ENCODE data around the gene ATG9A. TPM values are rescaled to one million over a fixed set of nuclear protein-coding genes. Genes with fewer than 3 reads are reported as not detected.

ATG9A gene
- total and polyA plus RNA-seq, 7 experiments from 2014 or later: 14.0 to 66.0 (median 53.5) TPM

GRCh38 chr2:219272995-219273394, 43.6 kb upstream of the ATG9A start:
- H3K4me1 Mint-ChIP-seq: peaks cover 7 to 11% (median 10%) of the 10 kb centered on the region in 7 donors
- no peaks in the 10 kb centered on the region for H3K36me3 Mint-ChIP-seq
- ChIA-PET POLR2A (interaction anchor here (3.2 kb wide), 1 partner anchor 18 kb away, joined by 12 read pairs; the partner anchor contains the start of gene TUBA4A), CTCF (interaction anchor here (12.9 kb wide), 1 partner anchor 23 kb away, joined by 194 read pairs; no protein-coding TSS in a partner anchor)
- no peaks in the 10 kb centered on the region for H3K9me3 Mint-ChIP-seq
- Histone ChIP-seq H3K4me3 (ENCODE audit: low read length) (no peak overlapping the region), H3K27ac (ENCODE audit: low read depth, low read length) (no peak overlapping the region), H3K9me3 (ENCODE audit: control insufficient read depth in 2 of 3, low read length in 3 of 3) (no peaks in the 10 kb centered on the region), H3K36me3 (ENCODE audit: control insufficient read depth in 2 of 3, insufficient read depth in 3 of 3, low read length in 3 of 3) (no peaks in the 10 kb centered on the region), H3K4me1 (ENCODE audit: control insufficient read depth in 2 of 2, insufficient read depth in 2 of 2, low read length in 2 of 2) (peaks cover 4 to 7% of the 10 kb centered on the region in 2 donors), H3K27me3 (ENCODE audit: control insufficient read depth in 2 of 2, insufficient read depth in 2 of 2, low read length in 2 of 2) (no peaks in the 10 kb centered on the region)
- ATAC-seq: no peak
- H3K27me3 Mint-ChIP-seq: peaks cover 0 to 16% (median 0%) of the 10 kb centered on the region in 5 donors
- intact Hi-C loops (cut with micrococcal nuclease): no loop called here
- no peak for DNase-seq
- H3K4me3 Mint-ChIP-seq: no peak overlapping the region
- no peak overlapping the region for H3K27ac Mint-ChIP-seq

- H3K27ac Mint-ChIP-seq: no peak overlapping the region
- no peaks in the 10 kb centered on the region for H3K9me3 Mint-ChIP-seq
- no peaks in the 10 kb centered on the region for H3K9me3 ChIP-seq (ENCODE audit: control insufficient read depth in 2 of 3, low read length in 3 of 3)
- no peak for DNase-seq
- POLR2A ChIA-PET: interaction anchor here (3.2 kb wide), 1 partner anchor 17 kb away, joined by 12 read pairs; the partner anchor contains the start of gene TUBA4A
- no peak overlapping the region for H3K27ac ChIP-seq (ENCODE audit: low read depth, low read length)
- no peaks in the 10 kb centered on the region for H3K27me3 ChIP-seq (ENCODE audit: control insufficient read depth in 2 of 2, insufficient read depth in 2 of 2, low read length in 2 of 2)
- H3K4me1 ChIP-seq (ENCODE audit: control insufficient read depth in 2 of 2, insufficient read depth in 2 of 2, low read length in 2 of 2): peaks cover 0 to under 1% of the 10 kb centered on the region in 2 donors
- no peaks in the 10 kb centered on the region for H3K36me3 Mint-ChIP-seq
- no peak for ATAC-seq
- H3K4me3 ChIP-seq (ENCODE audit: low read length): no peak overlapping the region
- H3K36me3 ChIP-seq (ENCODE audit: control insufficient read depth in 2 of 3, insufficient read depth in 3 of 3, low read length in 3 of 3): no peaks in the 10 kb centered on the region
- peaks cover 1 to 5% (median 4%) of the 10 kb centered on the region in 7 donors for H3K4me1 Mint-ChIP-seq
- CTCF ChIA-PET: interaction anchor here (12.9 kb wide), 1 partner anchor 24 kb away, joined by 194 read pairs; no protein-coding TSS in a partner anchor
- no peak overlapping the region for H3K4me3 Mint-ChIP-seq
- H3K27me3 Mint-ChIP-seq: peaks cover 0 to 16% (median 0%) of the 10 kb centered on the region in 5 donors
- intact Hi-C loops (cut with micrococcal nuclease): no loop called here
Measured at GRCh38 chr2:219272356-219272755, 42.9 kb upstream of the ATG9A start.

- CTCF ChIA-PET: interaction anchor here (1.2 kb wide), 1 partner anchor 24 kb away, joined by 3 read pairs; no protein-coding TSS in a partner anchor
- ATAC-seq (no peak), DNase-seq (no peak)
- Mint-ChIP-seq H3K27ac (no peak overlapping the region), H3K4me3 (no peak overlapping the region), H3K36me3 (no peaks in the 10 kb centered on the region), H3K9me3 (no peaks in the 10 kb centered on the region), H3K27me3 (peaks cover 0 to 16% (median 0%) of the 10 kb centered on the region in 5 donors), H3K4me1 (no peaks in the 10 kb centered on the region)
- H3K27me3 ChIP-seq (ENCODE audit: control insufficient read depth in 2 of 2, insufficient read depth in 2 of 2, low read length in 2 of 2): no peaks in the 10 kb centered on the region
- no peaks in the 10 kb centered on the region for H3K36me3 ChIP-seq (ENCODE audit: control insufficient read depth in 2 of 3, insufficient read depth in 3 of 3, low read length in 3 of 3)
- H3K4me3 ChIP-seq (ENCODE audit: low read length): no peak overlapping the region
- intact Hi-C loops (cut with micrococcal nuclease): no loop called here
- POLR2A ChIA-PET: interaction anchor here (0.6 kb wide), 1 partner anchor 60 kb away, joined by 3 read pairs; no protein-coding TSS in a partner anchor
- H3K4me1 ChIP-seq (ENCODE audit: control insufficient read depth in 2 of 2, insufficient read depth in 2 of 2, low read length in 2 of 2): no peaks in the 10 kb centered on the region
- H3K9me3 ChIP-seq (ENCODE audit: control insufficient read depth in 2 of 3, low read length in 3 of 3): no peaks in the 10 kb centered on the region
- H3K27ac ChIP-seq (ENCODE audit: low read depth, low read length): no peak overlapping the region
Measured at GRCh38 chr2:219271021-219271420, 41.6 kb upstream of the ATG9A start.

- ChIA-PET CTCF (no interaction called here), POLR2A (interaction anchor here (0.8 to 0.9 kb wide), 3 partner anchors 9 to 42 kb away, joined by 3 read pairs; partner anchors contain the start of gene DNAJB2)
- intact Hi-C loops (cut with micrococcal nuclease): no loop called here
Measured at GRCh38 chr2:219270055-219270372, 40.6 kb upstream of the ATG9A start.

GRCh38 chr2:219269362-219270054, 40.1 kb upstream of the ATG9A start:
- ATAC-seq: no peak
- H3K27ac Mint-ChIP-seq: no peak overlapping the region
- no peaks in the 10 kb centered on the region for H3K36me3 Mint-ChIP-seq
- Histone ChIP-seq H3K4me3 (ENCODE audit: low read length) (no peak overlapping the region), H3K36me3 (ENCODE audit: control insufficient read depth in 2 of 3, insufficient read depth in 3 of 3, low read length in 3 of 3) (no peaks in the 10 kb centered on the region), H3K4me1 (ENCODE audit: control insufficient read depth in 2 of 2, insufficient read depth in 2 of 2, low read length in 2 of 2) (no peaks in the 10 kb centered on the region), H3K9me3 (ENCODE audit: control insufficient read depth in 2 of 3, low read length in 3 of 3) (no peaks in the 10 kb centered on the region), H3K27ac (ENCODE audit: low read depth, low read length) (no peak overlapping the region), H3K27me3 (ENCODE audit: control insufficient read depth in 2 of 2, insufficient read depth in 2 of 2, low read length in 2 of 2) (no peaks in the 10 kb centered on the region)
- POLR2A ChIA-PET: interaction anchor here (0.8 to 0.9 kb wide), 3 partner anchors 9 to 41 kb away, joined by 3 read pairs; partner anchors contain the start of gene DNAJB2
- no peak for DNase-seq
- H3K4me1 Mint-ChIP-seq: no peaks in the 10 kb centered on the region
- no peaks in the 10 kb centered on the region for H3K9me3 Mint-ChIP-seq
- CTCF ChIA-PET: no interaction called here
- H3K27me3 Mint-ChIP-seq: peaks cover 0 to 14% (median 0%) of the 10 kb centered on the region in 5 donors
- intact Hi-C loops (cut with micrococcal nuclease): no loop called here
- H3K4me3 Mint-ChIP-seq: no peak overlapping the region

More at GRCh38 chr2:219270055-219270372, 40.6 kb upstream of the ATG9A start:
- H3K9me3 Mint-ChIP-seq: no peaks in the 10 kb centered on the region
- Histone ChIP-seq H3K4me1 (ENCODE audit: control insufficient read depth in 2 of 2, insufficient read depth in 2 of 2, low read length in 2 of 2) (no peaks in the 10 kb centered on the region), H3K9me3 (ENCODE audit: control insufficient read depth in 2 of 3, low read length in 3 of 3) (no peaks in the 10 kb centered on the region), H3K36me3 (ENCODE audit: control insufficient read depth in 2 of 3, insufficient read depth in 3 of 3, low read length in 3 of 3) (no peaks in the 10 kb centered on the region), H3K4me3 (ENCODE audit: low read length) (no peak overlapping the region), H3K27ac (ENCODE audit: low read depth, low read length) (no peak overlapping the region), H3K27me3 (ENCODE audit: control insufficient read depth in 2 of 2, insufficient read depth in 2 of 2, low read length in 2 of 2) (no peaks in the 10 kb centered on the region)
- no peak overlapping the region for H3K27ac Mint-ChIP-seq
- H3K36me3 Mint-ChIP-seq: no peaks in the 10 kb centered on the region
- H3K27me3 Mint-ChIP-seq: peaks cover 0 to 16% (median 0%) of the 10 kb centered on the region in 5 donors
- H3K4me1 Mint-ChIP-seq: no peaks in the 10 kb centered on the region
- H3K4me3 Mint-ChIP-seq: no peak overlapping the region
- ATAC-seq (no peak), DNase-seq (no peak)

- H3K27ac ChIP-seq (ENCODE audit: low read depth, low read length): no peak overlapping the region
- no peaks in the 10 kb centered on the region for H3K36me3 ChIP-seq (ENCODE audit: control insufficient read depth in 2 of 3, insufficient read depth in 3 of 3, low read length in 3 of 3)
- Mint-ChIP-seq H3K4me3 (no peak overlapping the region), H3K9me3 (no peaks in the 10 kb centered on the region), H3K4me1 (no peaks in the 10 kb centered on the region), H3K27me3 (peaks cover 0 to 9% (median 0%) of the 10 kb centered on the region in 5 donors), H3K27ac (no peak overlapping the region), H3K36me3 (no peaks in the 10 kb centered on the region)
- no peaks in the 10 kb centered on the region for H3K4me1 ChIP-seq (ENCODE audit: control insufficient read depth in 2 of 2, insufficient read depth in 2 of 2, low read length in 2 of 2)
- ATAC-seq (no peak), DNase-seq (no peak)
- no peaks in the 10 kb centered on the region for H3K9me3 ChIP-seq (ENCODE audit: control insufficient read depth in 2 of 3, low read length in 3 of 3)
- POLR2A ChIA-PET: no interaction called here
- no peaks in the 10 kb centered on the region for H3K27me3 ChIP-seq (ENCODE audit: control insufficient read depth in 2 of 2, insufficient read depth in 2 of 2, low read length in 2 of 2)
- CTCF ChIA-PET: no interaction called here
- H3K4me3 ChIP-seq (ENCODE audit: low read length): no peak overlapping the region
- intact Hi-C loops (cut with micrococcal nuclease): no loop called here
Measured at GRCh38 chr2:219268294-219268693, 38.9 kb upstream of the ATG9A start.

Data from naive thymus-derived CD4-positive, alpha-beta T cell (primary cell).